Coronary artery (tissue), 2 donors: ENCODE measurements around the gene LIPH.

Source experiments
- DNase-seq: peaks from one replicate; pipeline ENCODE4 v3.0.0-alpha.2; 2017; ENCODE audit warnings: low spot score
- H3K27ac ChIP-seq, 2 donors: fragments of 200-600 bp; sonication (generic); one replicate each; pipeline ENCODE4 v1.5.1; 2016 to 2019
- H3K4me3 ChIP-seq: fragments of 200-600 bp; sonication (generic); 2 replicates; pipeline ENCODE4 v1.5.1; 2016; ENCODE audit warnings: mild to moderate bottlenecking, moderate library complexity
- TF ChIP-seq, protein P1 (sequence below): fragments of 200-600 bp; sonication (generic); IDR thresholded peaks from one replicate; pipeline ENCODE4 v1.5.1; 2019; ENCODE audit warnings: antibody characterized with exemption

Gene LIPH

GRCh38 chr3:185527364-185527763, 25.0 kb downstream of the LIPH start:
- no peak for DNase-seq
- TF ChIP-seq, protein P1, sequence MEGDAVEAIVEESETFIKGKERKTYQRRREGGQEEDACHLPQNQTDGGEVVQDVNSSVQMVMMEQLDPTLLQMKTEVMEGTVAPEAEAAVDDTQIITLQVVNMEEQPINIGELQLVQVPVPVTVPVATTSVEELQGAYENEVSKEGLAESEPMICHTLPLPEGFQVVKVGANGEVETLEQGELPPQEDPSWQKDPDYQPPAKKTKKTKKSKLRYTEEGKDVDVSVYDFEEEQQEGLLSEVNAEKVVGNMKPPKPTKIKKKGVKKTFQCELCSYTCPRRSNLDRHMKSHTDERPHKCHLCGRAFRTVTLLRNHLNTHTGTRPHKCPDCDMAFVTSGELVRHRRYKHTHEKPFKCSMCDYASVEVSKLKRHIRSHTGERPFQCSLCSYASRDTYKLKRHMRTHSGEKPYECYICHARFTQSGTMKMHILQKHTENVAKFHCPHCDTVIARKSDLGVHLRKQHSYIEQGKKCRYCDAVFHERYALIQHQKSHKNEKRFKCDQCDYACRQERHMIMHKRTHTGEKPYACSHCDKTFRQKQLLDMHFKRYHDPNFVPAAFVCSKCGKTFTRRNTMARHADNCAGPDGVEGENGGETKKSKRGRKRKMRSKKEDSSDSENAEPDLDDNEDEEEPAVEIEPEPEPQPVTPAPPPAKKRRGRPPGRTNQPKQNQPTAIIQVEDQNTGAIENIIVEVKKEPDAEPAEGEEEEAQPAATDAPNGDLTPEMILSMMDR = no peak
- no peak overlapping the region for H3K4me3 ChIP-seq
- no peak overlapping the region for H3K27ac ChIP-seq

GRCh38 chr3:185526349-185526951, 25.9 kb downstream of the LIPH start:
- TF ChIP-seq, protein P1 = no peak
- Histone ChIP-seq H3K4me3 (no peak overlapping the region), H3K27ac (no peak overlapping the region)
- no peak for DNase-seq

GRCh38 chr3:185521349-185522138, 30.8 kb downstream of the LIPH start:
- DNase-seq = no peak
- Histone ChIP-seq H3K27ac (no peak overlapping the region), H3K4me3 (no peak overlapping the region)
- TF ChIP-seq, protein P1 = no peak

DNA sequence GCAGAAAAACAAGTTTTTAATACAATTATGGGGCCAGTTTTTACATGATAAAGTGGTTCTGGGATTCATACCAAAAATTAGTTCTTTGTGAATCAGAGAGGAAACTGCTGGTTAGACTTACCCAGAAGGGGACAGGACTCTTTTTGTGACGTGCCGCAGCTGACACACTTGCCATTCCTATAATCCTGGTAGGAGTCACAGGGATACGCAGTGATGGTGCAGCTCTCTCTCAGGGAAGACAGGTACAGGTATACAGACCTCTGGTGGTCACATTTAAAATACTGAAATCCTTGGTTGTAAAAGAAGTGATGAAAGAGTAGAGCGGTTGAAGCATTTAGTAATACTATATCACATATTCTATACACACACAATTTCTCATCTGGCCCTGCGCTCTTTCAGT, 33.4 kb downstream of the LIPH start:
- TF ChIP-seq, protein P1 = no peak
- no peak overlapping the region for H3K4me3 ChIP-seq
- DNase-seq = no peak
- H3K27ac ChIP-seq = no peak overlapping the region

- no peak for DNase-seq
- Histone ChIP-seq H3K4me3 (no peak overlapping the region), H3K27ac (no peak overlapping the region)
- TF ChIP-seq, protein P1 = no peak
Measured at GRCh38 chr3:185517387-185518130, 34.8 kb downstream of the LIPH start.

GRCh38 chr3:185511711-185512110, 40.7 kb downstream of the LIPH start:
- no peak for DNase-seq
- H3K27ac ChIP-seq = no peak overlapping the region
- TF ChIP-seq, protein P1 = no peak
- no peak overlapping the region for H3K4me3 ChIP-seq
